Measurements from ENCODE around the gene PIK3AP1.

Gene PIK3AP1

GRCh38 chr10:96676272-96677112, 43.8 kb downstream of the PIK3AP1 start:
- H3K27ac ChIP-seq: no peak overlapping the region
- H3K9ac ChIP-seq (ENCODE audit: insufficient read length): no peak overlapping the region
- no peak for TF ChIP-seq POLR2AphosphoS5 (IDR thresholded peaks at IDR 0.05; ENCODE audit: borderline replicate concordance, low read depth, low read length)
- no peak for TF ChIP-seq FOXP2 (optimal IDR thresholded peaks at IDR 0.05; ENCODE audit: control extremely low read depth, extremely low read length, insufficient read depth)
- no peak for TF ChIP-seq EZH2 (IDR thresholded peaks at IDR 0.05)
- no peak for DNase-seq (ENCODE audit: low read depth, low spot score)
- H3K4me3 ChIP-seq: no peak overlapping the region
- no peaks in the 10 kb centered on the region for H3K9me3 ChIP-seq (ENCODE audit: low read depth, low read length)
- no peaks in the 10 kb centered on the region for H3K36me3 ChIP-seq (ENCODE audit: insufficient read depth, low read length)

DNA sequence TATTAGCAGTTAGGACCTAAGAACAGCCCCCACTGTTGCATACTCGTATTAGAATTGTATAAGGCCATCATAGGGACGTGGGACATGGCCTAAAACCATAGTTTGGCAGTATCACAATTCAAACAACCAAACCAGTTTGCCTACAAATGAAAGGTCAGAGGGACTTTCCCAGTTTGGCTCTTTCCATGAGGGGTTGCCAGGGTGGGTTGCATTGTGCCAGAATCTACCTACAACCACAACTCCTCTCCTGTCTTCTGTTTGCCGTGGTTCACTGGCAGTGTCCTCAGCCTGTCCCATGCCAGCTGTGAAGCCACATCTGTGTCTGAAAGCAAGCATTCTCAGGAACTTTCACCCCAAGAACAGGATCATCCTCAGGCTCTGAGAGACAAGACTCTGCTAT, 44.5 kb downstream of the PIK3AP1 start:
- Histone ChIP-seq H3K4me3 (no peak overlapping the region), H3K9ac (ENCODE audit: insufficient read length) (no peak overlapping the region), H3K9me3 (ENCODE audit: low read depth, low read length) (no peaks in the 10 kb centered on the region), H3K27ac (no peak overlapping the region), H3K36me3 (ENCODE audit: insufficient read depth, low read length) (no peaks in the 10 kb centered on the region)
- DNase-seq (ENCODE audit: low read depth, low spot score): no peak
- TF ChIP-seq POLR2AphosphoS5 (IDR thresholded peaks at IDR 0.05; ENCODE audit: borderline replicate concordance, low read depth, low read length): no peak

- no peak overlapping the region for H3K9ac ChIP-seq (ENCODE audit: insufficient read length)
- no peak overlapping the region for H3K4me3 ChIP-seq
- no peak overlapping the region for H3K27ac ChIP-seq
- DNase-seq (ENCODE audit: low read depth, low spot score): no peak
- no peaks in the 10 kb centered on the region for H3K36me3 ChIP-seq (ENCODE audit: insufficient read depth, low read length)
- no peaks in the 10 kb centered on the region for H3K9me3 ChIP-seq (ENCODE audit: low read depth, low read length)
- TF ChIP-seq POLR2AphosphoS5 (IDR thresholded peaks at IDR 0.05; ENCODE audit: borderline replicate concordance, low read depth, low read length) (no peak), FOXP2 (optimal IDR thresholded peaks at IDR 0.05; ENCODE audit: control extremely low read depth, extremely low read length, insufficient read depth) (no peak), EZH2 (IDR thresholded peaks at IDR 0.05) (no peak)
Observed at GRCh38 chr10:96673318-96674099, 46.8 kb downstream of the PIK3AP1 start.

- Histone ChIP-seq H3K9ac (ENCODE audit: insufficient read length) (no peak overlapping the region), H3K27ac (no peak overlapping the region), H3K36me3 (ENCODE audit: insufficient read depth, low read length) (no peaks in the 10 kb centered on the region), H3K9me3 (ENCODE audit: low read depth, low read length) (no peaks in the 10 kb centered on the region), H3K4me3 (no peak overlapping the region)
- DNase-seq (ENCODE audit: low read depth, low spot score): no peak
- TF ChIP-seq EZH2 (IDR thresholded peaks at IDR 0.05) (no peak), POLR2AphosphoS5 (IDR thresholded peaks at IDR 0.05; ENCODE audit: borderline replicate concordance, low read depth, low read length) (no peak), FOXP2 (optimal IDR thresholded peaks at IDR 0.05; ENCODE audit: control extremely low read depth, extremely low read length, insufficient read depth) (no peak)
Observed at GRCh38 chr10:96672481-96673175, 47.7 kb downstream of the PIK3AP1 start.

DNA sequence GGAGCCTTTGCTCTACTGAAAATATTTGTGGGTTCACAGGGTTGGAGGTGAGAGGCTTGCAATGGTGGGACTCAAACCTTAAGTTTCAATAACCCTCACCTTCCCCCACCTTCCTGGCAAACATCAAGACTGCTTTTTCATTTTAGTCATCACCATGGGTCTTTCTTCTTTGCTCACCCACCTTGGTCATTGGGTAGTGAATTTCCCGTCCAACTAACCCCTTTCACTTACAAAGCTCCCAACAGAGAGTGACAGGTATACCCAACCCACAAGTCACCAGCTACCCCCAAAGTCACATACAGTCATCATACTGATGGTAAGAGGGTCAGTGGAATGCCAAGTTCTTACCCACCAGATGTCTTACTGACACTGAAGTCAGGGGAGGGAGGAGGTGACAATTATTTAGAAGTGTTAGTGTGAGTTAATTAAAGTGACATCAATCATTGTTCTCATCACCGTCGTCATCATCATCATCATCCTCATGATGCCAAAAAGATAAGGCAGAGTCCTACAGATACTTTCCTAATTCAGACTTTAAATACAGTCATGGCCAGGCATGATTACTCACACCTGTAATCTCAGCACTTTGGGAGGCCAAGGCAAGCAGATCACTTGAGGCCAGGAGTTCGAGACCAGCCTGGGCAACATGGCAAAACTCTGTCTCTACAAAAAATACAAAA, 49.0 kb downstream of the PIK3AP1 start:
- no peak overlapping the region for H3K4me3 ChIP-seq
- H3K9ac ChIP-seq (ENCODE audit: insufficient read length): no peak overlapping the region
- H3K36me3 ChIP-seq (ENCODE audit: insufficient read depth, low read length): no peaks in the 10 kb centered on the region
- no peak overlapping the region for H3K27ac ChIP-seq
- H3K9me3 ChIP-seq (ENCODE audit: low read depth, low read length): no peaks in the 10 kb centered on the region
- no peak for DNase-seq (ENCODE audit: low read depth, low spot score)
- no peak for TF ChIP-seq FOXP2 (optimal IDR thresholded peaks at IDR 0.05; ENCODE audit: control extremely low read depth, extremely low read length, insufficient read depth)
- no peak for TF ChIP-seq POLR2AphosphoS5 (IDR thresholded peaks at IDR 0.05; ENCODE audit: borderline replicate concordance, low read depth, low read length)
- TF ChIP-seq EZH2 (IDR thresholded peaks at IDR 0.05): no peak

DNA sequence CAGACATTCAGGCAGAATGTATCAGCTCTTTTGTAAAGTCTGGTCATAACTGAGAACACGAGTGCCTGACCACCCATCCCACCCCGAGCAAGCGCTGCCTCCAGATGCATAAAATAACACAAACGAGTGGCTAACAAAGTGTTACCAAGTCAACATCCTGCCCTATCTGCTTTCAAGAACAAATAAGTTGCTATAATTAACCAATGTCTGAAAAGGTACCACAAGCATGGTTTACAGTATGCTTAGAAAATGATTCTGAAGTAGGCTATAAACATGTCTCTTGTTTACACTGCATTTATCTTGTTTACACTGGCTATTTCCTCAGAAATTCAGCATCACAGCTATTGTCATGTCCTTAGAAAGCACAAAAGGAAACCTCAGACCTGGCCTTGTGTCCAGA, 49.5 kb downstream of the PIK3AP1 start:
- TF ChIP-seq FOXP2 (optimal IDR thresholded peaks at IDR 0.05; ENCODE audit: control extremely low read depth, extremely low read length, insufficient read depth) (no peak), EZH2 (IDR thresholded peaks at IDR 0.05) (no peak), POLR2AphosphoS5 (IDR thresholded peaks at IDR 0.05; ENCODE audit: borderline replicate concordance, low read depth, low read length) (no peak)
- Histone ChIP-seq H3K4me3 (no peak overlapping the region), H3K27ac (no peak overlapping the region), H3K9me3 (ENCODE audit: low read depth, low read length) (no peaks in the 10 kb centered on the region), H3K36me3 (ENCODE audit: insufficient read depth, low read length) (no peaks in the 10 kb centered on the region), H3K9ac (ENCODE audit: insufficient read length) (no peak overlapping the region)
- no peak for DNase-seq (ENCODE audit: low read depth, low spot score)

DNA sequence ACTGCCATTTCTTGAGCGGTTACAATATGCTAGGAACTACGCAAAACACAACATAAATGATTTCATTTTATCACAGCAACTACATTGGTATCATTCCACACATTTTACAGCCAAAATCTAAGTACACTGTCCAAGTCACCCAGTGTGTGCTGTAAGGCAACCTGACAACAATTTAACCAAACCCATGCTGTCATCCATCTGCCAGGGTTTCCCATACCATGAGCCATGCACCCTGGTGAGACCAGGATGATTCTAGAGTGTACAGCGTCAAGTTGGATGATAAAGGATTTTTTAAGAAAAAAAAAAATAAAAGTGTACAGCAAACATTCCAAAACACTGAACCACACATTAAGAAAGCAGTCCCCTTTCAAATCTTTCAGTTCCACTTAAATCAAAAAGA, 52.9 kb downstream of the PIK3AP1 start:
- Histone ChIP-seq H3K4me3 (no peak overlapping the region), H3K27ac (no peak overlapping the region), H3K9ac (ENCODE audit: insufficient read length) (no peak overlapping the region), H3K36me3 (ENCODE audit: insufficient read depth, low read length) (no peaks in the 10 kb centered on the region), H3K9me3 (ENCODE audit: low read depth, low read length) (no peaks in the 10 kb centered on the region)
- DNase-seq (ENCODE audit: low read depth, low spot score): no peak
- no peak for TF ChIP-seq EZH2 (IDR thresholded peaks at IDR 0.05)

GRCh38 chr10:96666741-96667140, 53.6 kb downstream of the PIK3AP1 start:
- TF ChIP-seq POLR2AphosphoS5 (IDR thresholded peaks at IDR 0.05; ENCODE audit: borderline replicate concordance, low read depth, low read length) (no peak), FOXP2 (optimal IDR thresholded peaks at IDR 0.05; ENCODE audit: control extremely low read depth, extremely low read length, insufficient read depth) (no peak)
- Histone ChIP-seq H3K36me3 (ENCODE audit: insufficient read depth, low read length) (no peaks in the 10 kb centered on the region), H3K27ac (no peak overlapping the region), H3K9ac (ENCODE audit: insufficient read length) (no peak overlapping the region), H3K9me3 (ENCODE audit: low read depth, low read length) (no peaks in the 10 kb centered on the region), H3K4me3 (no peak overlapping the region)
- DNase-seq (ENCODE audit: low read depth, low spot score): no peak

Measured in SK-N-MC (cell line).